ENCODE results near the gene PNMA6F.

The PNMA6F gene

DNA sequence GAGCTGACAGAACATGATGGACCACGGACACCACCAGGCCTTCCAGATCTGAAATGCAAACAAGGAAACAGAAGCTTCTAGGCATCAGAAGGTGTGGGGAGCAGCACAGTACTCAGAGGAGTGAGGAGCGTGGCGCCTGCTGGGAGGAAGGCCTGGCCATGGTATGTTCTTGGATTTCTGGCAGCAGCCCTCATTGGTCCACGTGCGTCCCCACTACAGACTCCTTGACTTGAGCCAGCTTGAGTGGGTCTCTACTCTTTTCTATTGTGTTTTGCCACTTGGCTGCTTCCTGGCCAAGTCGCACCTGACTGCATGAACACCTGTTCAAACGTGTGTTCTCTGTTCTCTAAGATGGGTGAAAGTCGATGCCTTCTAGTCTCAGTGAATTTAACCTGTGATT is 30.4 kb upstream of the PNMA6F start:
- H3K36me3 ChIP-seq (ENCODE audit: control insufficient read depth, insufficient read depth, low read length), result peaks cover 30% of the 10 kb centered on the region
- H3K9me3 ChIP-seq (ENCODE audit: control insufficient read depth, insufficient read depth, low read depth, low read length), result peaks cover 68% of the 10 kb centered on the region
- H3K4me1 ChIP-seq (ENCODE audit: control insufficient read depth, insufficient read depth, low read length), result peaks cover 6% of the 10 kb centered on the region; the same call in 1 of the 2 replicates
- H3K27ac ChIP-seq (ENCODE audit: low read depth, low read length), result no peak overlapping the region
- H3K27me3 ChIP-seq (ENCODE audit: control insufficient read depth, insufficient read depth, low read length), result no peaks in the 10 kb centered on the region
- H3K4me3 ChIP-seq (ENCODE audit: low read depth, low read length), result no peak overlapping the region
- no peak overlapping the region for H3K9ac ChIP-seq (ENCODE audit: low read length)

DNA sequence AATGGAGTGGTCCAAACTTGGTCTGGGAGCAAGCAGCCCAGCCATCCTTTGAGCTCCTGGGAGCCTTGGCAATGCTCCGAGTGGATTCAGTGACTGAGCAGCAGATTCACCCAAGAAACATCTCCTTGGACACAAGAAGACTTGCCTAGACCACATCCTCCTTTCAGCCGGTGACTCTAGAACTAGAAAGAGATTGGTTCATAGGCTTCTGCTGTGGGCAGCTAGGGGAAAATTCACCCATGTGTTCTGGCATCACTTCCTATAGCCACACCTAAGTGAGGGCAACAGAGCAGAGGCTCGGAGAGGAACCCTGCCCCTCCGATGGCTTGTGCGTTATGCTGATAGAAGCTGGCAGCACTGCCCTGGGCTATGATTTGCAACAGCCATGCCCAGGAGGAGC is 28.4 kb upstream of the PNMA6F start:
- no peaks in the 10 kb centered on the region for H3K27me3 ChIP-seq (ENCODE audit: control insufficient read depth, insufficient read depth, low read length)
- H3K9ac ChIP-seq (ENCODE audit: low read length), result no peak overlapping the region
- H3K4me1 ChIP-seq (ENCODE audit: control insufficient read depth, insufficient read depth, low read length), result peaks cover 6% of the 10 kb centered on the region; the same call in 1 of the 2 replicates
- peaks cover 43% of the 10 kb centered on the region for H3K36me3 ChIP-seq (ENCODE audit: control insufficient read depth, insufficient read depth, low read length)
- H3K4me3 ChIP-seq (ENCODE audit: low read depth, low read length), result no peak overlapping the region
- no peak overlapping the region for H3K27ac ChIP-seq (ENCODE audit: low read depth, low read length)
- peaks cover 52% of the 10 kb centered on the region; the same call in 1 of the 2 replicates for H3K9me3 ChIP-seq (ENCODE audit: control insufficient read depth, insufficient read depth, low read depth, low read length)

DNA sequence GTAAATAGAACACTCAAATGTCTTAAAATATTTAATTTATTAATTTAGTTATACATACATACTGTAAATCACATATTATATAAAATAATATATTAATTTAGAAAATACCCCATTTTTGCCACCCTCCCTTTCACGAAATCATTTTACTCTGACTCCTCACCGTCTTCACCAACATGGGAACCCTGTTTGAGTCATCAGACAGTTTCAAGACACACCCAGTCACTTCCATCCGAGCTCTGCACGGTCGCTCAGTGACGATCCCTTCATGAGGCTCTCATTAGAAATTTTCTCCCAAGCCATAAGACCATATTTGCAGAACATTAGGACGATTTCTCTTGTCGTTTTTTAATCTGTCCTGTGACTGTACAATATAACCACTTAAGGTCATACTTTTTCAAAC is 26.9 kb upstream of the PNMA6F start:
- Histone ChIP-seq H3K27me3 (ENCODE audit: control insufficient read depth, insufficient read depth, low read length) (no peaks in the 10 kb centered on the region), H3K9ac (ENCODE audit: low read length) (no peak overlapping the region), H3K36me3 (ENCODE audit: control insufficient read depth, insufficient read depth, low read length) (peaks cover 59% of the 10 kb centered on the region), H3K4me1 (ENCODE audit: control insufficient read depth, insufficient read depth, low read length) (peaks cover 6% of the 10 kb centered on the region; the same call in 1 of the 2 replicates), H3K9me3 (ENCODE audit: control insufficient read depth, insufficient read depth, low read depth, low read length) (peaks cover 54% of the 10 kb centered on the region; the same call in 1 of the 2 replicates), H3K27ac (ENCODE audit: low read depth, low read length) (no peak overlapping the region), H3K4me3 (ENCODE audit: low read depth, low read length) (no peak overlapping the region)

GRCh38 chrX:153347530-153347929 is 26.0 kb upstream of the PNMA6F start:
- Histone ChIP-seq H3K27me3 (ENCODE audit: control insufficient read depth, insufficient read depth, low read length) (no peaks in the 10 kb centered on the region), H3K27ac (ENCODE audit: low read depth, low read length) (no peak overlapping the region), H3K4me1 (ENCODE audit: control insufficient read depth, insufficient read depth, low read length) (no peaks in the 10 kb centered on the region), H3K9ac (ENCODE audit: low read length) (no peak overlapping the region), H3K9me3 (ENCODE audit: control insufficient read depth, insufficient read depth, low read depth, low read length) (peaks cover 45% of the 10 kb centered on the region; the same call in 1 of the 2 replicates), H3K4me3 (ENCODE audit: low read depth, low read length) (no peak overlapping the region), H3K36me3 (ENCODE audit: control insufficient read depth, insufficient read depth, low read length) (peaks cover 59% of the 10 kb centered on the region)

DNA sequence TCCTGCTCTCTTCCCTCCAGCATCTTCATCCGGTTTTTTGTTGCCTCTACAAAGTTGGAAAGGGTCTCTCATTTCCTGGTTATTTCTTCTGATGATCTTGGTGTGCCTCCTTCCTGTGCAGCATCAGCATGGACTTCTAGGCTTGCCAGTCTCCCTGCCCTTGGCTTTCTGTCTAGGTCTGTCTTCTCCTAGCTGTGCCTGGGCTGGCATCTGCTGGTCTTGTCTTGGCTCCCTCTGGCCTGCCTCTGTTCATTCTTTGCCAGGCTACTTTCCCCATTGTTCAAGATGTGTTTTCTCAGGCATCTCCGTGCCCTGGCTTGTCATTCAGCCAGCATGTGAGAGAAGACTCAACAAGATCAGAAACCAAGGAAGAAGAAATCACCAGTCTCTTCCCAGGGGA is 22.1 kb upstream of the PNMA6F start:
- no peak overlapping the region for H3K27ac ChIP-seq (ENCODE audit: low read depth, low read length)
- H3K4me1 ChIP-seq (ENCODE audit: control insufficient read depth, insufficient read depth, low read length), result no peaks in the 10 kb centered on the region
- no peak overlapping the region for H3K4me3 ChIP-seq (ENCODE audit: low read depth, low read length)
- H3K9ac ChIP-seq (ENCODE audit: low read length), result no peak overlapping the region
- H3K9me3 ChIP-seq (ENCODE audit: control insufficient read depth, insufficient read depth, low read depth, low read length), result peaks cover 33% of the 10 kb centered on the region; the same call in 1 of the 2 replicates
- H3K36me3 ChIP-seq (ENCODE audit: control insufficient read depth, insufficient read depth, low read length), result peaks cover 49% of the 10 kb centered on the region
- no peaks in the 10 kb centered on the region for H3K27me3 ChIP-seq (ENCODE audit: control insufficient read depth, insufficient read depth, low read length)

GRCh38 chrX:153342762-153343558 is 21.4 kb upstream of the PNMA6F start:
- Histone ChIP-seq H3K9me3 (ENCODE audit: control insufficient read depth, insufficient read depth, low read depth, low read length) (peaks cover 33% of the 10 kb centered on the region; the same call in 1 of the 2 replicates), H3K4me1 (ENCODE audit: control insufficient read depth, insufficient read depth, low read length) (no peaks in the 10 kb centered on the region), H3K27me3 (ENCODE audit: control insufficient read depth, insufficient read depth, low read length) (no peaks in the 10 kb centered on the region), H3K4me3 (ENCODE audit: low read depth, low read length) (no peak overlapping the region), H3K9ac (ENCODE audit: low read length) (no peak overlapping the region), H3K27ac (ENCODE audit: low read depth, low read length) (no peak overlapping the region), H3K36me3 (ENCODE audit: control insufficient read depth, insufficient read depth, low read length) (peaks cover 45% of the 10 kb centered on the region)

- peaks cover 30% of the 10 kb centered on the region for H3K36me3 ChIP-seq (ENCODE audit: control insufficient read depth, insufficient read depth, low read length)
- H3K9ac ChIP-seq (ENCODE audit: low read length), result no peak overlapping the region
- no peaks in the 10 kb centered on the region for H3K27me3 ChIP-seq (ENCODE audit: control insufficient read depth, insufficient read depth, low read length)
- H3K4me3 ChIP-seq (ENCODE audit: low read depth, low read length), result no peak overlapping the region
- H3K27ac ChIP-seq (ENCODE audit: low read depth, low read length), result no peak overlapping the region
- peaks cover 7% of the 10 kb centered on the region; the same call in 1 of the 2 replicates for H3K4me1 ChIP-seq (ENCODE audit: control insufficient read depth, insufficient read depth, low read length)
- H3K9me3 ChIP-seq (ENCODE audit: control insufficient read depth, insufficient read depth, low read depth, low read length), result peaks cover 29% of the 10 kb centered on the region; the same call in 1 of the 2 replicates
Observed at GRCh38 chrX:153340111-153340510, 18.5 kb upstream of the PNMA6F start.

DNA sequence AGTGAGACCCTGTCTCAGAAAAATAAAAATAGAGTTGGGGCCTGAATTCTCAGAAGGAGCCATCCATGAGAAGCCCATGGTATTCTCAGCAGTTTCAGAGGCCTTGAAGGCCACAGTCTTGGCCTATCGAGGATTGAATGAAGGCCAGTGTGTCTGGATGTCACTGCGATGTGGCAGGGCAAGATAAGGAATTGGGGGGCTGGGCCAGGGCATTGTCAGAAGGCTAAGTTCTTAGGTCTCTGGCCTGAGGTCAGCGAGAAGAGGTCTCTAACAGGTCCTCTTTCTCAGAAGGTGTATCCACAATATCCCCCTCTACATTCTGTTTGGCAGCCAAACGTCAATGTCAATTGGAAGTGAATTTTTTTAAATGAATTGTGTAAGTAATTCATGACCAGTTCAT is 18.1 kb upstream of the PNMA6F start:
- Histone ChIP-seq H3K9ac (ENCODE audit: low read length) (no peak overlapping the region), H3K27ac (ENCODE audit: low read depth, low read length) (no peak overlapping the region), H3K9me3 (ENCODE audit: control insufficient read depth, insufficient read depth, low read depth, low read length) (peaks cover 25% of the 10 kb centered on the region; the same call in 1 of the 2 replicates), H3K27me3 (ENCODE audit: control insufficient read depth, insufficient read depth, low read length) (no peaks in the 10 kb centered on the region), H3K36me3 (ENCODE audit: control insufficient read depth, insufficient read depth, low read length) (peaks cover 26% of the 10 kb centered on the region), H3K4me3 (ENCODE audit: low read depth, low read length) (no peak overlapping the region), H3K4me1 (ENCODE audit: control insufficient read depth, insufficient read depth, low read length) (peaks cover 7% of the 10 kb centered on the region; the same call in 1 of the 2 replicates)

DNA sequence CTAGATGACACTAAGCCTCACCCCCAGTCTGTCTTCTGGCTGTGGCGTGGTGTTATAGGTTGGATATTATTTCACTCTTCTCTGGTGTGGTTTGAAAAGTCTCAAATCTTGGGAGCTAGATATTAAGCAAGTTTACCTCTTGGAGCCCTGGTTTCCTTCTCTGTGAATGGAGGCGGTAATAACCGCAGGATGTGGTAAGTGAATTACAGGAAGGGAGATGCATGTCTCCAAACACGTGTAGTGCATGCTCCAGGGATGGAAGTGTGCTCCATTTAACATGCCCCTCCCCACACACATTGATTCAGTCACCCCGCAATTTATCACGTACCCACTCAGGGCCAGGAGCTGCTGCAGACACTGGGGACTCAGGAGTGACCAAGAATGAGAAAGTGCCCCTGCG is 17.3 kb upstream of the PNMA6F start:
- Histone ChIP-seq H3K36me3 (ENCODE audit: control insufficient read depth, insufficient read depth, low read length) (peaks cover 18% of the 10 kb centered on the region), H3K9ac (ENCODE audit: low read length) (no peak overlapping the region), H3K4me3 (ENCODE audit: low read depth, low read length) (no peak overlapping the region), H3K9me3 (ENCODE audit: control insufficient read depth, insufficient read depth, low read depth, low read length) (peaks cover 17% of the 10 kb centered on the region; the same call in 1 of the 2 replicates), H3K27me3 (ENCODE audit: control insufficient read depth, insufficient read depth, low read length) (no peaks in the 10 kb centered on the region), H3K4me1 (ENCODE audit: control insufficient read depth, insufficient read depth, low read length) (peaks cover 7% of the 10 kb centered on the region; the same call in 1 of the 2 replicates), H3K27ac (ENCODE audit: low read depth, low read length) (no peak overlapping the region)

- Histone ChIP-seq H3K4me3 (ENCODE audit: low read depth, low read length) (no peak overlapping the region), H3K36me3 (ENCODE audit: control insufficient read depth, insufficient read depth, low read length) (peaks cover 13% of the 10 kb centered on the region), H3K27ac (ENCODE audit: low read depth, low read length) (no peak overlapping the region), H3K4me1 (ENCODE audit: control insufficient read depth, insufficient read depth, low read length) (peaks cover 7% of the 10 kb centered on the region), H3K9ac (ENCODE audit: low read length) (no peak overlapping the region), H3K27me3 (ENCODE audit: control insufficient read depth, insufficient read depth, low read length) (peaks cover 4% of the 10 kb centered on the region; the same call in 1 of the 2 replicates), H3K9me3 (ENCODE audit: control insufficient read depth, insufficient read depth, low read depth, low read length) (peaks cover 18% of the 10 kb centered on the region; the same call in 1 of the 2 replicates)
Observed at GRCh38 chrX:153336988-153337387, 15.4 kb upstream of the PNMA6F start.

GRCh38 chrX:153336121-153336894 is 14.7 kb upstream of the PNMA6F start:
- Histone ChIP-seq H3K27me3 (ENCODE audit: control insufficient read depth, insufficient read depth, low read length) (peaks cover 4% of the 10 kb centered on the region; the same call in 1 of the 2 replicates), H3K4me1 (ENCODE audit: control insufficient read depth, insufficient read depth, low read length) (peaks cover 7% of the 10 kb centered on the region), H3K9me3 (ENCODE audit: control insufficient read depth, insufficient read depth, low read depth, low read length) (peaks cover 18% of the 10 kb centered on the region; the same call in 1 of the 2 replicates), H3K27ac (ENCODE audit: low read depth, low read length) (no peak overlapping the region), H3K36me3 (ENCODE audit: control insufficient read depth, insufficient read depth, low read length) (peaks cover 13% of the 10 kb centered on the region), H3K9ac (ENCODE audit: low read length) (no peak overlapping the region), H3K4me3 (ENCODE audit: low read depth, low read length) (no peak overlapping the region)

All from HUES6 (cell line).